ENCODE results near the gene DGKQ. TPM values are rescaled to one million over a fixed set of nuclear protein-coding genes. Genes with fewer than 3 reads are reported as not detected.

The DGKQ gene
- total RNA-seq, 1 experiment from 2014 or later = 15.9 TPM

GRCh38 chr4:932713-933070 lies 40.7 kb downstream of the DGKQ start:
- TF ChIP-seq, protein P1, sequence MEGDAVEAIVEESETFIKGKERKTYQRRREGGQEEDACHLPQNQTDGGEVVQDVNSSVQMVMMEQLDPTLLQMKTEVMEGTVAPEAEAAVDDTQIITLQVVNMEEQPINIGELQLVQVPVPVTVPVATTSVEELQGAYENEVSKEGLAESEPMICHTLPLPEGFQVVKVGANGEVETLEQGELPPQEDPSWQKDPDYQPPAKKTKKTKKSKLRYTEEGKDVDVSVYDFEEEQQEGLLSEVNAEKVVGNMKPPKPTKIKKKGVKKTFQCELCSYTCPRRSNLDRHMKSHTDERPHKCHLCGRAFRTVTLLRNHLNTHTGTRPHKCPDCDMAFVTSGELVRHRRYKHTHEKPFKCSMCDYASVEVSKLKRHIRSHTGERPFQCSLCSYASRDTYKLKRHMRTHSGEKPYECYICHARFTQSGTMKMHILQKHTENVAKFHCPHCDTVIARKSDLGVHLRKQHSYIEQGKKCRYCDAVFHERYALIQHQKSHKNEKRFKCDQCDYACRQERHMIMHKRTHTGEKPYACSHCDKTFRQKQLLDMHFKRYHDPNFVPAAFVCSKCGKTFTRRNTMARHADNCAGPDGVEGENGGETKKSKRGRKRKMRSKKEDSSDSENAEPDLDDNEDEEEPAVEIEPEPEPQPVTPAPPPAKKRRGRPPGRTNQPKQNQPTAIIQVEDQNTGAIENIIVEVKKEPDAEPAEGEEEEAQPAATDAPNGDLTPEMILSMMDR (IDR thresholded peaks at IDR 0.05; ENCODE audit: unreplicated experiment) = no peak
- Mint-ChIP-seq H3K27ac (ENCODE audit: low read depth, unreplicated experiment) (peak overlapping the region; percentile 93), H3K4me3 (ENCODE audit: unreplicated experiment) (peak overlapping the region; percentile 93), H3K36me3 (ENCODE audit: insufficient read depth, unreplicated experiment) (no peaks in the 10 kb centered on the region), H3K9me3 (ENCODE audit: unreplicated experiment) (no peaks in the 10 kb centered on the region), H3K27me3 (ENCODE audit: insufficient read depth, unreplicated experiment) (no peaks in the 10 kb centered on the region), H3K4me1 (ENCODE audit: insufficient read depth, unreplicated experiment) (peaks cover 31% of the 10 kb centered on the region)
- no peak for DNase-seq (ENCODE audit: unreplicated experiment)
- intact Hi-C loops (cut with micrococcal nuclease) = loop anchor here (5.0 kb wide), 1 partner anchor 165 kb away; no protein-coding TSS in a partner anchor
- ChIA-PET POLR2A (interaction anchor here (0.6 to 3.1 kb wide), 14 partner anchors 11 to 368 kb away, joined by 3 to 16 read pairs (median 4); partner anchors contain the start of genes DGKQ and IDUA), CTCF (interaction anchor here (0.7 kb wide), 1 partner anchor 118 kb away, joined by 3 read pairs; no protein-coding TSS in a partner anchor)
- TSS peak; percentile 53 for BruUV-seq (replicated peaks)

DNA sequence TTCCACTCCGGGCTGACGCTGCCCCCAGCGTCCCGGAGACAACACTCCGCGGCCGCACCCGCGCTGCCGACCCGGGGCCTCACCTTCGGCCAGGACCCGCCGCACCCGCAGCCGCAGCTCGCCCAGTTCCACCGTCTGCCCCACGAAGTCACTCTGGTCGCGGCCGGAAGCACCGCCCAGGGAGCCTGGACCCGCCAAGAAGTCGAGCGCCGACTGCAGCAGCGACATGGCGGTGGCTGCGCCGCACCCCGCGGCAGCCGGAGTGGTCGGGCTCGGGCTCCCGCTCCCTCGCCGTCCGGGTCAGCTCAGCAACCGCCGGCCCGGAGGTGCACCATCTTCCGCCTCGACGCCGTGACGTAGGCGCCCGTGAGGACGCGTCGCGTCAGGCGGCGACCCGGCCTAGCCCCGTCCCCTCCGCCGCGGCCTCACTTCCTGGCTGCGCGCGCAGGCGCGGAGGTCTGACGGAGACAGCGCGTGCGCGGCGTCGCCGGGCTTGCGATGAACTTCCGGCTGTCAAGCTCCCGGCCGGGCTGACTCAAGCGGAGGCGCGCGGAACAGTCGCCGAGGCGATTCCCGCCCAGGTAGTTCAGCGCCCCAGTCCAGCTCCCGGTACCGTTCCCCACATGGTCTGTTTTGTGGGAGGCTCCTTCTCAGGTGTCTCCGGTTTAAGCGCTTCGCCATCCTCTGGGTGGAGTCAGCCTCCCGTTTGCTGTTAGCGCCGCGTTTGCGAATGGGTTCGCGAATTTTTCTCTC lies 41.2 kb downstream of the DGKQ start, which contains the start of the genes GAK and TMEM175:
TSS of gene GAK (minus strand) at position 357 of the 753 bp plus-strand sequence. CDS start at position 228, 129 bp downstream.
TSS of gene TMEM175 (plus strand) at position 501 of the 753 bp plus-strand sequence. CDS start 15,280 bp downstream, outside the sequence.
- Mint-ChIP-seq H3K36me3 (ENCODE audit: insufficient read depth, unreplicated experiment) (no peaks in the 10 kb centered on the region), H3K9me3 (ENCODE audit: unreplicated experiment) (no peaks in the 10 kb centered on the region), H3K27me3 (ENCODE audit: insufficient read depth, unreplicated experiment) (no peaks in the 10 kb centered on the region), H3K4me3 (ENCODE audit: unreplicated experiment) (peak within 1 kb of the TSS; percentile 93), H3K4me1 (ENCODE audit: insufficient read depth, unreplicated experiment) (peaks cover 31% of the 10 kb centered on the region), H3K27ac (ENCODE audit: low read depth, unreplicated experiment) (peak within 1 kb of the TSS; percentile 93)
- no TSS peak for BruUV-seq (replicated peaks)
- POLR2A ChIA-PET = interaction anchor here (0.6 to 3.1 kb wide), 16 partner anchors 11 to 369 kb away, joined by 3 to 16 read pairs (median 4); partner anchors contain the start of genes DGKQ and IDUA
- CTCF ChIA-PET = interaction anchor here (0.6 to 0.7 kb wide), 2 partner anchors 35 to 118 kb away, joined by 3 to 4 read pairs; no protein-coding TSS in a partner anchor
- TF ChIP-seq, protein P1 (IDR thresholded peaks at IDR 0.05; ENCODE audit: unreplicated experiment) = no peak
- DNase-seq (ENCODE audit: unreplicated experiment) = peak; percentile 95
- intact Hi-C loops (cut with micrococcal nuclease) = loop anchor here (5.0 kb wide), 1 partner anchor 165 kb away; no protein-coding TSS in a partner anchor

- H3K9me3 Mint-ChIP-seq (ENCODE audit: unreplicated experiment) = no peaks in the 10 kb centered on the region
- TF ChIP-seq, protein P1 (IDR thresholded peaks at IDR 0.05; ENCODE audit: unreplicated experiment) = no peak
- H3K36me3 Mint-ChIP-seq (ENCODE audit: insufficient read depth, unreplicated experiment) = no peaks in the 10 kb centered on the region
- ChIA-PET CTCF (interaction anchor here (1.0 to 1.1 kb wide), 2 partner anchors 10 to 55 kb away, joined by 3 to 5 read pairs; partner anchors contain the start of gene IDUA), POLR2A (interaction anchor here (0.9 to 3.1 kb wide), 16 partner anchors 9 to 370 kb away, joined by 3 to 16 read pairs (median 4); partner anchors contain the start of genes DGKQ and IDUA)
- intact Hi-C loops (cut with micrococcal nuclease) = loop anchor here (5.0 kb wide), 1 partner anchor 164 kb away; no protein-coding TSS in a partner anchor
- peaks cover 30% of the 10 kb centered on the region for H3K4me1 Mint-ChIP-seq (ENCODE audit: insufficient read depth, unreplicated experiment)
- BruUV-seq (replicated peaks) = no TSS peak
- H3K27me3 Mint-ChIP-seq (ENCODE audit: insufficient read depth, unreplicated experiment) = no peaks in the 10 kb centered on the region
- peak; percentile 20 for DNase-seq (ENCODE audit: unreplicated experiment)
- peak overlapping the region; percentile 93 for H3K4me3 Mint-ChIP-seq (ENCODE audit: unreplicated experiment)
- peak overlapping the region; percentile 93 for H3K27ac Mint-ChIP-seq (ENCODE audit: low read depth, unreplicated experiment)
Measured at GRCh38 chr4:931194-931959, 42.0 kb downstream of the DGKQ start.
